ENCODE data around the gene CDH12. TPM values are rescaled to one million over a fixed set of nuclear protein-coding genes. Genes with fewer than 3 reads are reported as not detected.

The CDH12 gene
- total RNA-seq, 1 experiment from 2014 or later = 0.24 TPM

DNA sequence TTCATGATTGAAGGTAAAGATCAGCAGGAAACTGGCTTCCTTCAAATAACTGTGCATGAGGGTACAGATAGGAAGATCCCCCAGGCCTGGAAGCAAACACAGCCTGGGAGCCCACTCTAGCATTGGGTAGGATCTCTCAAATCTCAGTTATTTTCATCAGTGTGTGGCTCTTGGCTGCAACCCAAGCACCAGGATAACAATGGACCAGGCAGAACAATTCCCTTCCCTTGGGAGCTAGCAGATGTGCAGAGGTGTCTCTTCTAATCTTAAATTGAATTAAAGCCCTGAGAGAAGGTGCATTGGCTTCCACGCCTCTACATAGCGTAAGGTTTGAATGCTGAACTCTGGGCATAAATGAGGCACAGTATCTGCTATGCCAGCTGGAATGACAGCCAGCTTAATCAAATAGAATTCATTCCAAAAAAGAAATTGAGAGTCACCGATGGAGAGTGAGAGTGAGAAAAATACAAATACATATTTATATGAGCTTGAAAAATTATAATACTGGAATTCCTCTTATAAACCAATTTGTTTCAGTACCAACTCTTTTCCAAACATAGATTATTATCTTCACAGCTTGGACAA lies 957.3 kb downstream of the CDH12 start:
- H3K27me3 ChIP-seq = no peaks in the 10 kb centered on the region
- H3K4me3 ChIP-seq = no peak overlapping the region
- H3K9me3 ChIP-seq (replicated peaks) = no peaks in the 10 kb centered on the region
- DNase-seq = no peak
- no peaks in the 10 kb centered on the region for H3K36me3 ChIP-seq
- no peak overlapping the region for H3K27ac ChIP-seq
- no peaks in the 10 kb centered on the region for H3K4me1 ChIP-seq

DNA sequence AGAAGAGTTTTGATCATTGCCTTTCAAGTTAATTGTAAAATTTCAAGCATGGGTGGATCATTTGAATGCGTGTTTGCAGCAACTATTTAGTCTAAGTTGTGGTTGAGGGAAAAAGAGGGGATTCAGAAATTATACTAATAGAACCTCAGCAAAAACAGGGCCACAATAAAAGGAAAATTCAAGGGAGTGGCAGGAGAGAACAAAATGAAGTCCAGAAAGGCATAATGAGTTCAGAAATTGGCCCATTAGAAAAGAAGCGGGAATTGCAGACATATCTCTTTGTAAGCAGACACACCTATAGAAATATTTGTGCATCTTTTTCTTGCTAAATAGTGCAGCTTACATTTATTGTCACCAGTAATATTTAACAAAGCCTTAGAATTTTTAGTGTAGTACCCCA lies 960.0 kb downstream of the CDH12 start:
- Histone ChIP-seq H3K27me3 (no peaks in the 10 kb centered on the region), H3K4me1 (no peaks in the 10 kb centered on the region), H3K4me3 (no peak overlapping the region), H3K9me3 (replicated peaks) (no peaks in the 10 kb centered on the region), H3K27ac (no peak overlapping the region), H3K36me3 (no peaks in the 10 kb centered on the region)
- DNase-seq = no peak

DNA sequence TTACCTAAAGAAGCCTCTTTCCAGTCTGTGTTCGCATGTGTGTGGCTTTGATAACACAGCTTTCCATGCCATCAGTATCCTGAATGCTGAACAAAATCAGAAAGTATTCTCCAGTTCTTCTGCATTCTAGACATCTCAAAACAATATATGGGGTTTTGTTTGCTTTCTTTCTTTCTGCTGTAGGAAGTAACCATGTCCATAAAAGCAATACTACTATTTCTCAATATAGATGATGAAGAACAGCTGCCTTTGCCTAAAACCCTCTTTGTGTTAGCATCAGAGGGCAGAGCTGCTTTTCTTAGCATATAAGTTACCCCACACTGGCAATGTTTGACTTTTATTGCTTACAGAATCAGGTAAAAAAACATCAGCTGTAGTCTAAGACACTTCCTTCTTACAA lies 963.6 kb downstream of the CDH12 start:
- H3K4me1 ChIP-seq = no peaks in the 10 kb centered on the region
- DNase-seq = no peak
- no peak overlapping the region for H3K4me3 ChIP-seq
- no peak overlapping the region for H3K27ac ChIP-seq
- no peaks in the 10 kb centered on the region for H3K36me3 ChIP-seq
- H3K27me3 ChIP-seq = no peaks in the 10 kb centered on the region
- H3K9me3 ChIP-seq (replicated peaks) = no peaks in the 10 kb centered on the region

DNA sequence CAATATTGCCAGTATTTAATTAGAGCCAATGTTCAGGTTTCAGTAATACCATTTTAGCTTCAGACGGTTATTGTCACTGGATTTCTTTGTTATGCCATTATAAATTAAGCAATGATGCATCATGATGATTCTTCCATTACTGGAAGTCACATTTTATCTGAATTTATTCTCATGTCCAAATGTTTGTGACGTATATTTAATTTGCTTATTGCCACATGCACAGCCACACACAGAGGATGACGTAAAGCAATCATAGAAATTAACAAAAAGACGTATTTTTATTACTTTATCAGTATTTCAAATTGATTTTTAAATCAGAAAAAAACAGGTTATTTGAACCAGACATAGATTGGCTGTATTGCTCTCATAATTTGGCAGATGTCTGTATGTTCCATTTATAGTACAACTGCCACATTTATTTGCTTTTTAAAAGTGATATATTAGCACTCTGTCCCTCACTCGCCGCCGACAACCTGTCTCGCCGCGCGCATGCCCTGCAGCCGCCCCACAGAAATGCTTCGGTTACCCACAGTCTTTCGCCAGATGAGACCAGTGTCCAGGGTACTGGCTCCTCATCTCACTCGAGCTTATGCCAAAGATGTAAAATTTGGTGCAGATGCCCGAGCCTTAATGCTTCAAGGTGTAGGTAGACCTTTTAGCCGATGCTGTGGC lies 970.9 kb downstream of the CDH12 start:
- H3K4me3 ChIP-seq = no peak overlapping the region
- no peaks in the 10 kb centered on the region for H3K4me1 ChIP-seq
- H3K27ac ChIP-seq = no peak overlapping the region
- DNase-seq = no peak
- H3K27me3 ChIP-seq = no peaks in the 10 kb centered on the region
- no peaks in the 10 kb centered on the region for H3K9me3 ChIP-seq (replicated peaks)
- no peaks in the 10 kb centered on the region for H3K36me3 ChIP-seq

DNA sequence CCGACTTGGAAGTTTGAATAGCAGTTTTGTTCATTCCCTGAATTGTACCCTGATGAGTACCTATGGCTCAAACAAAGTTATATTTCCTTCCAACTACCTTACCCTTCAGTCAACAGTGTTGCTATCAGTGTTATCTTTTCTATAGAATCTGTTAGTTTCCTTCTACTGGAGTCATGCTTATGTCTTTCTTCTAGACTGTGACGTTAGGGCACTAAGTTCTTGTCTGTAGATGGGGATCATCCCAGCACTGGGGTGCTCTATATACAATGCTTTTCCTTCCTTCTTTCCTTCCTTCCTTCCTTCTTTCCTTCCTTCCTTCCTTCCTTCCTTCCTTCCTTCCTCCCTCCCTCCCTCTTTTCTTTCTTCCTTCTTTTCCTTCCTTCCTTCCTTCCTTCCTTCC lies 973.0 kb downstream of the CDH12 start:
- DNase-seq = no peak
- Histone ChIP-seq H3K4me3 (no peak overlapping the region), H3K9me3 (replicated peaks) (no peaks in the 10 kb centered on the region), H3K27ac (no peak overlapping the region), H3K36me3 (no peaks in the 10 kb centered on the region), H3K27me3 (no peaks in the 10 kb centered on the region), H3K4me1 (no peaks in the 10 kb centered on the region)

DNA sequence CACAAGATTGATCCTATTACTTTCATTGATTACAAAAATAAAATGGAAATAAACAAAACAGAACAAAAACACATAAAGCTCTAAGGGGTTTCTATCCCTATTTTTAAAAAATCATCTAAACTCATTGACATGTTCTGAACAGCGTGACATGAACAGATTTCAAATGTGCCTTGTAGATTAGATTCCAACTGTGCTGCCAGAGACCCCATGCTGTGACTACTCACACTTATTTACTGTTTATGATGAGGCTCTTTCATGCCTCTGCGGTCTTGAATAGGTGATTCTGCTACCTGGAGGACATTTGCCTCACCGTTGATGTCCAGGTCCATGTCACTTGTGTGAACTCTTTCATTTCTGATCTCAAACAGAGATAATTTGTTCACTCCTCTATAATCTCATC lies 990.2 kb downstream of the CDH12 start:
- Histone ChIP-seq H3K9me3 (replicated peaks) (no peaks in the 10 kb centered on the region), H3K36me3 (no peaks in the 10 kb centered on the region), H3K4me3 (no peak overlapping the region), H3K27me3 (no peaks in the 10 kb centered on the region), H3K4me1 (no peaks in the 10 kb centered on the region), H3K27ac (no peak overlapping the region)
- no peak for DNase-seq

DNA sequence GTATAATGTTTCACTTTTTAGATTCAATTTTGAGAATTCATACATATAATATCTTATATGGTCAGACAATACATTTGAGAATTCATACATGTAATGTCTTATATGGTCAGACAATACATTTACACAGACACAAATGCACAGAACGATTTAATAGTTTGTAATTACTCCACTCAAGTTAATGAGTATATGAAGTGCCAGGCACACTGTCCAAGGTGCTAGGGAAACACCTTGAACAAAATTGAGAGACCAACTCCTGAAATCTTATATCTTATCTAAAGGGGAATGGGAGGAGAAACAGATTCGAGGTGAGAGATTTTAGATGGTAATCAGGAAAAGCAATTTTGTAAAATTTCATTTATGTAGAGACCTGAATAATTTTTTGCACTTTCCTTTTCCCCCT lies 994.7 kb downstream of the CDH12 start:
- no peaks in the 10 kb centered on the region for H3K9me3 ChIP-seq (replicated peaks)
- H3K36me3 ChIP-seq = no peaks in the 10 kb centered on the region
- no peak overlapping the region for H3K4me3 ChIP-seq
- H3K27me3 ChIP-seq = no peaks in the 10 kb centered on the region
- no peak overlapping the region for H3K27ac ChIP-seq
- H3K4me1 ChIP-seq = no peaks in the 10 kb centered on the region
- no peak for DNase-seq

DNA sequence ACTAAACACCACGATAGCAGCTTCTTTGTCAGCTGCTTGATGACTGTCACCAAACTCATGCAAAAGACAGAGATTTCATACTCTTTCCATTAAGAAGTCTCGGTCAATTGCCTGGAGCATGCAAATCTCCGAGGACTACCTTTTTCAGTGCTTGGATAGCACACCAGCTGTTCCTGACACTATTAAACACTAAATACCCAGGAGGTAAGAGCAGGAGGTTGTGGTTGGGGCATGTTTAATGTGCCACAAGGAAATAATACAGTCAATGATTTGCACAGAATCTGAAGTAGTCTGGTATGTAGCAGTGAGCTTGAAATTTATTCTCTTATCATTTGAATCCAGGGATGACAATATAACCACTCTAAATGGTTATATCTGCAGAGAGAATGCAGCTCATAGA lies 996.2 kb downstream of the CDH12 start:
- DNase-seq = peak; percentile 2 to 34
- Histone ChIP-seq H3K4me3 (no peak overlapping the region), H3K27me3 (no peaks in the 10 kb centered on the region), H3K27ac (no peak overlapping the region), H3K36me3 (no peaks in the 10 kb centered on the region), H3K4me1 (no peaks in the 10 kb centered on the region), H3K9me3 (replicated peaks) (no peaks in the 10 kb centered on the region)

DNA sequence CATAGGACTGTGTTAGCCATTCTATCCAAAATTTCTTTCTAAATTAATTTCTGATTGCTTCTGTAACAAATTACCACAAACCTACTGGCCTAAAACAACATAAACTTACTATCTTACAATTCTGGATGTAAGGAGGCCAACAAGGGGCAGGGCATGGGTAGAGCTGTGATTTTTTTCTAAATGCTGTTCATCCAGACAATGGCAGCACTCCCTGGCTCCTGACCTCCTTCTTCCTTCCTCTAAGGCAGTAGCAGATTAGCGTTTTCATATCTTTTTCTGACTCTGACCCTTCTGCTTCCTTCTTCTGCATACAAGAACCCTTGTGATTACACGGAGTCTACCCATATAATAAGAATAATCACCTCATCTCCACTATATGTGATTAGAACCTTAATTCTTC lies 1005.8 kb downstream of the CDH12 start:
- no peaks in the 10 kb centered on the region for H3K4me1 ChIP-seq
- no peaks in the 10 kb centered on the region for H3K9me3 ChIP-seq (replicated peaks)
- no peak overlapping the region for H3K27ac ChIP-seq
- no peak for DNase-seq
- H3K27me3 ChIP-seq = no peaks in the 10 kb centered on the region
- H3K36me3 ChIP-seq = no peaks in the 10 kb centered on the region
- no peak overlapping the region for H3K4me3 ChIP-seq

DNA sequence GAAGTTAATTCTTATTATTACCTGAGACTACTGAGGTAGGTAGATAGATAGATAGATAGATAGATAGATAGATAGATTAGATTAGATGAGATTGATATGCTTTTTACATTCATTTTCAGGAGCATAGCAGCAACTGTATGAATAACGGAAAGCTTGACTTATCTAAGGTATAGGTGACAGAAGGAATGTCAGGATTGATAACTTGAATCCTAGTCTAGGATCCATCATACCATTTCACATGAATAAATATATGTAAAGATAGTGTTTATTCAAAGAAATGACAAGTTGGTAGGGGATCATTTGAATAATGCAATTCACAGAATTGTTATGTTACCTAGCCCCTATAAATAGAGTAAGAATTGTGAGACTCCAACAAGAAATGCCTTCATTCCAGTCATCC lies 1008.2 kb downstream of the CDH12 start:
- no peaks in the 10 kb centered on the region for H3K36me3 ChIP-seq
- H3K4me1 ChIP-seq = no peaks in the 10 kb centered on the region
- no peak for DNase-seq
- H3K27ac ChIP-seq = no peak overlapping the region
- no peak overlapping the region for H3K4me3 ChIP-seq
- H3K27me3 ChIP-seq = no peaks in the 10 kb centered on the region
- no peaks in the 10 kb centered on the region for H3K9me3 ChIP-seq (replicated peaks)

DNA sequence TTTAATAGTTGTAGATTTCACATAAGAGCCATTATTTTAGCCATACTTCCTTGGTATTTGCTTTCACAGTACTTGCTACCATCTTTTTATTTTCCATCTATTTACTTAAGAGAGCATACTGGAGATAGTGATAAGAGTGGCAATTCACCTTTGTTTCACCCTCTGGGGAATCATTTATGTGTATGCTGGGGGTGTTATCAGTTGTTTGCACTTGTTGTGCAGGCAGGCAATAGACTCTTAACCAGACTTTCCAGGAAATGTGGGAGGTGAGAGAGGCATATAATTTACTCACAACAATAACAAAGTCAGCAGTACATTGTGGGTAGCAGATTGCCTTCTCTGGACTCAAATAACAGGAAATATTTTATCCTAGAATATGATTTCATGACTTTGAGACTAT lies 1018.3 kb downstream of the CDH12 start:
- H3K9me3 ChIP-seq (replicated peaks) = no peaks in the 10 kb centered on the region
- no peaks in the 10 kb centered on the region for H3K4me1 ChIP-seq
- DNase-seq = no peak
- no peaks in the 10 kb centered on the region for H3K36me3 ChIP-seq
- no peaks in the 10 kb centered on the region for H3K27me3 ChIP-seq
- H3K27ac ChIP-seq = no peak overlapping the region
- H3K4me3 ChIP-seq = no peak overlapping the region

DNA sequence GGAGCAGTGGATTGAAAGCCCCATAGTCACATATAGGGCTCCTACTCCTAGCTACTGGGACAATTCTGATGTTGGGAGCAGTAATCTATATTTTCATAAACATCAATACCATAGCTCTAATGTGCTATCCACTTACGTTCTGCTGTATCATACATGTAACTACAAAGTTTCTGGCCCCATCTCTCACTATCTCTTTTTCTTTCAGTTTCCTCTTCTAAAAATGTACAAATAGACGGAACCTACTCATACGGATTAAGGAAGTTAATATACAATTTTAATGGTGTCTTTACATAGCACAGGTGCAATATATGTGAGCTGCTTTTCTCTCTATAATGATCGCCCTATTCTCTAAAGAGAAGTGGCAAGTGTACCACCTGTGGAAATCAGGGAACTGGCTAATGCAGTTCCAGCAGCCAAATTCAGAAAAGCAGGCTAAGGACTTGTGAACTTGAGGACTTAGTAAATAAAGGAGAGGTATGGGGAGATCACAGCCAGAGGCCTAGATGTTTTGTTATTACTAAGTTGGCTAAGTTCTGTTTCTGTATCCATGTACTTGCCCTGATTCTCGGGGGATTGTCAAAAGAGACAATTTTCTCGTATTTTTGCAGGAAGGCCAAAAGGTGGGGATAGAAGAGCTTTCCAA lies 1021.9 kb downstream of the CDH12 start:
- Histone ChIP-seq H3K27ac (no peak overlapping the region), H3K4me3 (no peak overlapping the region), H3K4me1 (no peaks in the 10 kb centered on the region), H3K27me3 (no peaks in the 10 kb centered on the region), H3K36me3 (no peaks in the 10 kb centered on the region), H3K9me3 (replicated peaks) (no peaks in the 10 kb centered on the region)
- no peak for DNase-seq

DNA sequence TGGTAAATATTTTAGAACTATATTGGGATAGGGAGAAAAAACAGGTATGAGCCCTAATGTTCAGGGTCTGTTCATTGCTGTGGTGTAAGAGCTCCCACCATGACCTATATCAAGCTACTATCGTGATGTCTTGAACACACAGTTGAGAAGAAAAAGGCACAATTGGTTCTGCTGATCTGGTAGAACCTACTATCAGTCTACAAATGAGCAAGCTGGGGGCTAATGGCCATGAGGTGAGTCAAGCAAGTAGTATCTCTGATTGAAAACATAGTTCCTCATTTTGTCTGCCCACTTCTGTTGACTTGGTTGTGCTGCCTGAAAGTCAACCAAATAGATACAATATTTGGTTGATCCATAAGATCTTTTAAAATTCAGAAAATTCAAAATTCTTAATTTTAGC lies 1026.3 kb downstream of the CDH12 start:
- DNase-seq = no peak
- H3K27me3 ChIP-seq = no peaks in the 10 kb centered on the region
- H3K27ac ChIP-seq = no peak overlapping the region
- no peaks in the 10 kb centered on the region for H3K36me3 ChIP-seq
- no peaks in the 10 kb centered on the region for H3K4me1 ChIP-seq
- no peaks in the 10 kb centered on the region for H3K9me3 ChIP-seq (replicated peaks)
- no peak overlapping the region for H3K4me3 ChIP-seq

DNA sequence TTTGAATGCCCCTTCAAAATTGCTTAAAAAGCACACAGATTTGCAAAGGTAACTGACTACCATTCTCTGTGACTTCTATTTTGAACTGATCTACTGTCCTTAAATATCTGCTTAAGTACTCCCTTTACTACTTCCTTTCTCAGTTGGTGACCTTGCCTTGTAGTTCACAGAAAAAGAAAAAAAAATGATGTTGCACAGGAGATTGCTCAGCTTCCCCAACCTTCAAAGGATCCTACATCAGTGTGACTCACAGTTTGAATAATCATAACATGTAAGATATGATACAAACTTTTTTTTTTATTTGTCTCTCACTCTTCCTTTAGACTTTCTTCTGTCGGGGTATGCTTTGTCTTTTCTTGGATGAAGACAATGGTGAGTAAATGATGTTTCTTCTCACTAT lies 1029.6 kb downstream of the CDH12 start:
- no peak for DNase-seq
- no peaks in the 10 kb centered on the region for H3K4me1 ChIP-seq
- no peaks in the 10 kb centered on the region for H3K36me3 ChIP-seq
- no peaks in the 10 kb centered on the region for H3K9me3 ChIP-seq (replicated peaks)
- no peaks in the 10 kb centered on the region for H3K27me3 ChIP-seq
- no peak overlapping the region for H3K4me3 ChIP-seq
- no peak overlapping the region for H3K27ac ChIP-seq

DNA sequence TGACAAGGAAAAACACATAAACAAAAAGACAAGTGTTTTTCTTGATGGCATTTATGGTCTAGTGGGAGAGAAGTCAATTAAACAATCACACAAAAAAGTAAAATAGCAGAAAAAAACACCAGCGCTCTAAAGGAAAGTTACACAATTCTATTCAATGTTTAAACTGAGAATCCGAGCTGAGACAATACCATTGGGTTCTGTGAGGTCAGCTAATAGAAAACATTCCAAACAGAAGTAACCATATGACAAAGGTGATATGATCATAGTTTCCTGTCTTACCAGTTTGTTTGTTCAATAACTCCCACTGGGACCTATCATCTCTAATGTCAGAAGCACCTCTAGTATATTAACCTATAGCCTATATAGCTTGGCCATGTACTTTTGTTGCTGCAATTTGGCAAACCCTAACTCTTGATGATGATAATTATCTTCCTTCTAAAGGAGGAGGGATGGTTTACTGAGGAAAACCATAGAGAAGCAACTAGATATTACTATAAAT lies 1030.0 kb downstream of the CDH12 start:
- DNase-seq = no peak
- no peaks in the 10 kb centered on the region for H3K4me1 ChIP-seq
- H3K9me3 ChIP-seq (replicated peaks) = no peaks in the 10 kb centered on the region
- no peaks in the 10 kb centered on the region for H3K36me3 ChIP-seq
- H3K27ac ChIP-seq = no peak overlapping the region
- no peaks in the 10 kb centered on the region for H3K27me3 ChIP-seq
- H3K4me3 ChIP-seq = no peak overlapping the region

DNA sequence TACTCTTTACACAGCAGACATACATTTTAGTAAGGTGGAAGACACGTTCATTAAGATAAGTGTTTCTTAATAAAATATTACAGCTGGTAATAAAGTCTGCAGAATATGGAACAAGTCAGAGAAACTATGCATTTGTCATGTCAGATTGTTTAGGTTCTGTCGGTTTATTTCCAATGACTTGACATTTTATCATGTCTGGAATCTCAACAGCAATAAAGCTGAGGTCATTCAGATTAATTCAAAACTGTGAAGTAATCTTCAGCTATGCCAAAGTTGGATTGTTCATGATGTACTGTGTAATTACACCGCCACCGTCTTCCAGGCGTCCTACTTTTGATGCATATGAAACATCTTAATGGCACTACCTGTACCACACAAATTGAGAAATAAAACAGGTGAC lies 1032.6 kb downstream of the CDH12 start:
- H3K36me3 ChIP-seq = no peaks in the 10 kb centered on the region
- no peak overlapping the region for H3K27ac ChIP-seq
- DNase-seq = no peak
- H3K27me3 ChIP-seq = no peaks in the 10 kb centered on the region
- no peak overlapping the region for H3K4me3 ChIP-seq
- H3K4me1 ChIP-seq = no peaks in the 10 kb centered on the region
- no peaks in the 10 kb centered on the region for H3K9me3 ChIP-seq (replicated peaks)
